Measurements from ENCODE around the gene PCSK4.

Gene PCSK4

DNA sequence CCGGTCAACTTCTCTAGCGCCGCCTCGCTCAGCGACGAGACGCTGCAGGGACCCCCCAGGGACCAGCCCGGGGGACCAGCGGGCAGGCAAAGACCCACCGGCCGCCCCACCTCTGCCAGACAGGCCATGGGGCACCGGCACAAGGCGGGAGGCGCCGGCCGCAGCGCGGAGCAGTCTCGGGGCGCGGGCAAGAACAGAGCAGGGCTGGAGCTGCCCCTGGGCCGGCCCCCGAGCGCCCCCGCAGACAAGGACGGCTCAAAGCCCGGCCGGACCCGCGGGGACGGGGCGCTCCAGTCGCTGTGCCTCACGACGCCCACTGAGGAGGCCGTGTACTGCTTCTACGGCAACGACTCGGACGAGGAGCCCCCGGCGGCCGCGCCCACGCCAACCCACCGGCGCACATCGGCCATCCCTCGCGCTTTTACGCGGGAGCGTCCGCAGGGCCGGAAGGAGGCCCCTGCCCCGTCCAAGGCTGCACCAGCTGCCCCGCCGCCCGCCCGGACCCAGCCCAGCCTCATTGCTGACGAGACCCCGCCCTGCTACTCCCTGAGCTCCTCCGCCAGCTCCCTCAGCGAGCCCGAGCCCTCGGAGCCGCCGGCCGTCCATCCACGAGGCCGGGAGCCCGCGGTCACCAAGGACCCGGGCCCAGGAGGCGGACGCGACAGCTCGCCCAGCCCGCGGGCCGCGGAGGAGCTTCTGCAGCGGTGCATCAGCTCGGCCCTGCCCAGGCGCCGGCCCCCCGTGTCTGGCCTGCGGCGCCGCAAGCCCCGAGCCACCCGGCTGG, 22.5 kb downstream of the PCSK4 start:
- H3K4me1 Mint-ChIP-seq (ENCODE audit: low read depth), result peaks cover 2% of the 10 kb centered on the region
- H3K4me3 Mint-ChIP-seq, result no peak overlapping the region
- H3K27me3 Mint-ChIP-seq (ENCODE audit: low read depth), result peaks cover 4% of the 10 kb centered on the region
- H3K36me3 Mint-ChIP-seq (ENCODE audit: low read depth), result no peaks in the 10 kb centered on the region
- H3K9me3 Mint-ChIP-seq, result no peaks in the 10 kb centered on the region
- H3K27ac Mint-ChIP-seq, result no peak overlapping the region

- H3K27ac Mint-ChIP-seq, result no peak overlapping the region
- peaks cover 2% of the 10 kb centered on the region for H3K4me1 Mint-ChIP-seq (ENCODE audit: low read depth)
- H3K27me3 Mint-ChIP-seq (ENCODE audit: low read depth), result peaks cover 4% of the 10 kb centered on the region
- no peaks in the 10 kb centered on the region for H3K9me3 Mint-ChIP-seq
- H3K36me3 Mint-ChIP-seq (ENCODE audit: low read depth), result no peaks in the 10 kb centered on the region
- no peak overlapping the region for H3K4me3 Mint-ChIP-seq
Measured at GRCh38 chr19:1467215-1467489, 23.0 kb downstream of the PCSK4 start.

DNA sequence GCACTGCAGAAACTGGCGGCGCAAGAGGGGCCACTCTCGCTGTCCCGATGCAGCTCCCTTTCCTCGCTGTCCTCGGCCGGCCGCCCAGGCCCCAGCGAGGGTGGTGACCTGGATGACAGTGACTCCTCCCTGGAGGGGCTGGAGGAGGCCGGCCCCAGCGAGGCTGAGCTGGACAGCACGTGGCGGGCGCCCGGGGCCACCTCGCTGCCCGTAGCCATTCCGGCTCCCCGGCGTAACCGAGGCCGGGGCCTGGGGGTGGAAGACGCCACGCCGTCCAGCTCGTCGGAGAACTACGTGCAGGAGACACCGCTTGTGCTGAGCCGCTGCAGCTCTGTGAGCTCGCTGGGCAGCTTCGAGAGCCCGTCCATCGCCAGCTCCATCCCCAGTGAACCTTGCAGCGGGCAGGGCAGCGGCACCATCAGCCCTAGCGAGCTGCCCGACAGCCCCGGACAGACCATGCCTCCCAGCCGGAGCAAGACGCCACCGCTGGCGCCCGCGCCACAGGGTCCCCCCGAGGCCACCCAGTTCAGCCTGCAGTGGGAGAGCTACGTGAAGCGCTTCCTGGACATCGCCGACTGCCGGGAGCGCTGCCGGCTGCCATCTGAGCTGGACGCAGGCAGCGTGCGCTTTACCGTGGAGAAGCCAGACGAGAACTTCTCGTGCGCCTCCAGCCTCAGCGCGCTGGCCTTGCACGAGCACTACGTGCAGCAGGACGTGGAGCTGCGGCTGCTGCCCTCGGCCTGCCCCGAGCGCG, 23.5 kb downstream of the PCSK4 start:
- Mint-ChIP-seq H3K27me3 (ENCODE audit: low read depth) (peaks cover 4% of the 10 kb centered on the region), H3K4me3 (no peak overlapping the region), H3K4me1 (ENCODE audit: low read depth) (peaks cover 2% of the 10 kb centered on the region), H3K9me3 (no peaks in the 10 kb centered on the region), H3K27ac (no peak overlapping the region), H3K36me3 (ENCODE audit: low read depth) (no peaks in the 10 kb centered on the region)

DNA sequence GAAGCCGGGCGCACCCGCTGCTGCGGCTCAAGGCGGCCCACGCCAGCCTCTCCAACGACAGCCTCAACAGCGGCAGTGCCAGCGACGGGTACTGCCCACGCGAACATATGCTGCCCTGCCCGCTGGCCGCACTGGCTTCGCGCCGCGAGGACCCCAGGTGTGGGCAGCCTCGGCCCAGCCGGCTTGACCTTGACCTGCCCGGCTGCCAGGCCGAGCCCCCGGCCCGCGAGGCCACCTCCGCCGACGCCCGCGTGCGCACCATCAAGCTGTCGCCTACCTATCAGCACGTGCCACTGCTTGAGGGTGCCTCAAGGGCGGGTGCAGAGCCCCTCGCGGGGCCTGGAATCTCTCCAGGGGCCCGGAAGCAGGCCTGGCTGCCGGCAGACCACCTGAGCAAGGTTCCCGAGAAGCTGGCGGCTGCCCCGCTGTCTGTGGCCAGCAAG, 24.1 kb downstream of the PCSK4 start:
- Mint-ChIP-seq H3K27ac (no peak overlapping the region), H3K27me3 (ENCODE audit: low read depth) (peaks cover under 1% of the 10 kb centered on the region), H3K4me3 (no peak overlapping the region), H3K36me3 (ENCODE audit: low read depth) (no peaks in the 10 kb centered on the region), H3K4me1 (ENCODE audit: low read depth) (no peaks in the 10 kb centered on the region), H3K9me3 (no peaks in the 10 kb centered on the region)

DNA sequence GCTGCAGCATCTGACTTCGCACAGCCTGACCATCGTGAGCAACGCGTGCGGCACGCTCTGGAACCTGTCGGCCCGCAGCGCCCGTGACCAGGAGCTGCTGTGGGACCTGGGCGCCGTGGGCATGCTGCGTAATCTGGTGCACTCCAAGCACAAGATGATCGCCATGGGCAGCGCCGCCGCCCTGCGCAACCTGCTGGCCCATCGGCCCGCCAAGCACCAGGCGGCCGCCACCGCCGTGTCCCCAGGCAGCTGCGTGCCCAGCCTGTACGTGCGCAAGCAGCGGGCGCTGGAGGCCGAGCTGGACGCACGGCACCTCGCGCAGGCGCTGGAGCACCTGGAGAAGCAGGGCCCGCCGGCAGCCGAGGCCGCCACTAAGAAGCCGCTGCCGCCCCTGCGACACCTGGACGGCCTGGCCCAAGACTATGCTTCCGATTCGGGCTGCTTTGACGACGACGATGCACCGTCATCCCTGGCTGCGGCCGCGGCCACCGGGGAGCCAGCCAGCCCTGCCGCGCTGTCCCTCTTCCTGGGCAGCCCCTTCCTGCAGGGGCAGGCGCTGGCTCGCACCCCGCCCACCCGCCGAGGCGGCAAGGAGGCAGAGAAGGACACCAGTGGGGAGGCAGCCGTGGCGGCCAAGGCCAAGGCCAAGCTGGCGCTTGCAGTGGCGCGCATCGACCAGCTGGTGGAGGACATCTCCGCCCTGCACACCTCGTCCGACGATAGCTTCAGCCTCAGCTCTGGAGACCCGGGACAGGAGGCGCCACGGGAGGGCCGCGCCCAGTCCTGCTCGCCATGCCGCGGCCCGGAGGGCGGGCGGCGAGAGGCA, 24.7 kb downstream of the PCSK4 start:
- H3K36me3 Mint-ChIP-seq (ENCODE audit: low read depth), result no peaks in the 10 kb centered on the region
- H3K4me1 Mint-ChIP-seq (ENCODE audit: low read depth), result no peaks in the 10 kb centered on the region
- no peak overlapping the region for H3K27ac Mint-ChIP-seq
- no peaks in the 10 kb centered on the region for H3K9me3 Mint-ChIP-seq
- H3K4me3 Mint-ChIP-seq, result no peak overlapping the region
- H3K27me3 Mint-ChIP-seq (ENCODE audit: low read depth), result no peaks in the 10 kb centered on the region

GRCh38 chr19:1461862-1462261, 28.3 kb downstream of the PCSK4 start:
- Mint-ChIP-seq H3K9me3 (no peaks in the 10 kb centered on the region), H3K27me3 (ENCODE audit: low read depth) (peaks cover 18% of the 10 kb centered on the region), H3K27ac (no peak overlapping the region), H3K4me1 (ENCODE audit: low read depth) (no peaks in the 10 kb centered on the region), H3K36me3 (ENCODE audit: low read depth) (no peaks in the 10 kb centered on the region), H3K4me3 (no peak overlapping the region)

- peaks cover 24% of the 10 kb centered on the region for H3K27me3 Mint-ChIP-seq (ENCODE audit: low read depth)
- no peaks in the 10 kb centered on the region for H3K9me3 Mint-ChIP-seq
- H3K4me1 Mint-ChIP-seq (ENCODE audit: low read depth), result peaks cover 4% of the 10 kb centered on the region
- no peak overlapping the region for H3K4me3 Mint-ChIP-seq
- no peak overlapping the region for H3K27ac Mint-ChIP-seq
- H3K36me3 Mint-ChIP-seq (ENCODE audit: low read depth), result no peaks in the 10 kb centered on the region
Measured at GRCh38 chr19:1460033-1460995, 29.8 kb downstream of the PCSK4 start.

- Mint-ChIP-seq H3K27me3 (ENCODE audit: low read depth) (peaks cover 31% of the 10 kb centered on the region), H3K27ac (no peak overlapping the region), H3K36me3 (ENCODE audit: low read depth) (no peaks in the 10 kb centered on the region), H3K4me1 (ENCODE audit: low read depth) (peaks cover 7% of the 10 kb centered on the region), H3K9me3 (no peaks in the 10 kb centered on the region), H3K4me3 (no peak overlapping the region)
Measured at GRCh38 chr19:1459479-1459878, 30.7 kb downstream of the PCSK4 start.

DNA sequence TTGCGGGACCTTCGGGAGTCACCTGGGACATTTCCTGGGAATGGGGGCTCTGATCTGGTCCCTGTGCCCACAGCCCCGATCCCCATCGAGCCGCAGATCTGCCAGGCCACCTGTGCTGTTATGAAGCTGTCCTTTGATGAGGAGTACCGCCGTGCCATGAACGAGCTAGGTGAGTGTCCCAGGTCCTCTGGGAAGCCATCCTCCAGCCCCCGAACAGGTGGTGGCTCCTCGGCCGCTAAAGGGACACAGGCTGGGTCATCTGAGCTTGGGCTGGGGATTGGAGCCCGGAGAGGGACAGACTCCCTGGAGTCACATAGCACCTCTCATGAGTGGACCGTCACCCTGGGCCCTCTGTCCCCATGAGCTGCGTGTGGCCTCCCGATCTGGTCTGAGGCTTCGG, 32.3 kb downstream of the PCSK4 start:
- Mint-ChIP-seq H3K27me3 (ENCODE audit: low read depth) (peaks cover 41% of the 10 kb centered on the region), H3K4me3 (no peak overlapping the region), H3K9me3 (no peaks in the 10 kb centered on the region), H3K36me3 (ENCODE audit: low read depth) (no peaks in the 10 kb centered on the region), H3K27ac (no peak overlapping the region), H3K4me1 (ENCODE audit: low read depth) (peaks cover 7% of the 10 kb centered on the region)

DNA sequence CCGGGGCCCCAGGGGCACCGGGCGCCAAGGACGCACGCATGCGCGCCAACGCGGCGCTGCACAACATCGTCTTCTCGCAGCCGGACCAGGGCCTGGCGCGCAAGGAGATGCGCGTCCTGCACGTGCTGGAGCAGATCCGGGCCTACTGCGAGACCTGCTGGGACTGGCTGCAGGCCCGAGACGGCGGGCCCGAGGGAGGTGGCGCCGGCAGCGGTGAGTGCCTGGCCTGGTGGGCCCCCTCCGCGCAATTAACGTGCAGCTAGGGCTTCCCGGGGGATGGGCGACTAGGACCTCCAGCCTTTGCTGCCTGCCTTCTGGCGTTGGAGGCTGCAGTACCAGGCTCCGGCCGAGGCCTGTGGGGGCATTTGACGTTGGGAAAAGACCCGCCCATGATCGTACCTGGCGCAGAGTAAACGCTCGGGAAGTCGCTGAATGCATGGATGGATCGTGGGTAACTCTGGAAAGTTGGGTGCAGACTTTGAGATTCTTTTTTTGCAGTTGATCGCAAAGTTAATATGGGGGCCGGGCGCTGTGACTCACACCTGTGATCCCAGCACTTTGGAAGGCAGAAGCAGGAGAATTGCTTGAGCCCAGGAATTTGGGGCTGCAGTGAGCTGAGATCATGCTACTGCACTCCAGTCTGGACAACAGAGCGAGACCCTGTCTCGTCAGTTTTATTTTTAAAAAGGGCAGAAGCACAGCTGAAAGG, 33.0 kb downstream of the PCSK4 start:
- H3K9me3 Mint-ChIP-seq, result no peaks in the 10 kb centered on the region
- no peaks in the 10 kb centered on the region for H3K36me3 Mint-ChIP-seq (ENCODE audit: low read depth)
- H3K4me1 Mint-ChIP-seq (ENCODE audit: low read depth), result peaks cover 7% of the 10 kb centered on the region
- no peak overlapping the region for H3K27ac Mint-ChIP-seq
- H3K4me3 Mint-ChIP-seq, result no peak overlapping the region
- peaks cover 43% of the 10 kb centered on the region for H3K27me3 Mint-ChIP-seq (ENCODE audit: low read depth)

- peaks cover 7% of the 10 kb centered on the region for H3K4me1 Mint-ChIP-seq (ENCODE audit: low read depth)
- peaks cover 46% of the 10 kb centered on the region for H3K27me3 Mint-ChIP-seq (ENCODE audit: low read depth)
- no peak overlapping the region for H3K27ac Mint-ChIP-seq
- H3K4me3 Mint-ChIP-seq, result no peak overlapping the region
- no peaks in the 10 kb centered on the region for H3K36me3 Mint-ChIP-seq (ENCODE audit: low read depth)
- no peaks in the 10 kb centered on the region for H3K9me3 Mint-ChIP-seq
Measured at GRCh38 chr19:1456121-1456900, 33.8 kb downstream of the PCSK4 start.

DNA sequence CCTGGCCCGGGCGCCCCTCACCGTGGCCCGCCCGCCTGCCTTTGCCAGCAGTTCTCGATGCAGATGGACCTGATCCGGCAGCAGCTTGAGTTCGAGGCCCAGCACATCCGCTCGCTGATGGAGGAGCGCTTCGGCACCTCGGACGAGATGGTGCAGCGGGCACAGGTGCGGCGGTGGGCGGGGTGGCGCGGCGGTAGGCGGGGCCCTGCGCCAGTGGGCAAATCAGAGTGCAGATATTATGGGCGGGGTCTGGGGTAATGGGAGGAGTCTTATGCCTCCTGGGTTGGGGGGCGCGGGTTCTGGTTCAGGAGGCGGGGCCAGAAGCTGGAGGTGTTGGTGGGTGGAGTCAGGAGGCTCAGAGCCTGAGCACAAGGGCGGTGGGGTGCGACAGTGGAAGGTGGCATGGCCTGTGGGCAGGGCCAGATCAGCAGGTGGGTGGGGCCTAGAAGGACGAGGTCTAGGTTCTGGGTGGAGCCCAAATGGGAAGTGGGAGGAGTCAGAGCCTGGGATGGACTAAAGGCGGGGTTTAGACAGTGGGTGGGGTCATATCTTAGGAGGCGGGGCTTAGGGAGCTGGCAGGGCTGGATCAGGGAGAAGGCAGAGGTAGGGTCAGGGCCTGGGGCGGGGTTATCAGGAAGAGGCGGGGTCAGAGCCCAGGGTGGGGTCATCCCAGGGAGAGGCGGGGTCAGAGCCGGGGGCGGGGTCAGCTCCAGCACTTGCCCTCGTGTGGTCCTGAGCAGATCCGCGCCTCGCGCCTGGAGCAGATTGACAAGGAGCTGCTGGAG, 34.6 kb downstream of the PCSK4 start:
- H3K4me1 Mint-ChIP-seq (ENCODE audit: low read depth), result peaks cover 7% of the 10 kb centered on the region
- H3K27me3 Mint-ChIP-seq (ENCODE audit: low read depth), result peaks cover 54% of the 10 kb centered on the region
- H3K9me3 Mint-ChIP-seq, result no peaks in the 10 kb centered on the region
- H3K36me3 Mint-ChIP-seq (ENCODE audit: low read depth), result no peaks in the 10 kb centered on the region
- H3K4me3 Mint-ChIP-seq, result peak overlapping the region; percentile 25
- H3K27ac Mint-ChIP-seq, result no peak overlapping the region

Data from T-helper 1 cell treated with Interleukin-12 subunit alpha and Interleukin-12 subunit beta and Interleukin-4 antibody, amounts not matched to agents 30 μg/mL and 1 μg/mL, for 36 hours (primary cell).